ENCODE data around the gene MPP4. TPM values are rescaled to one million over a fixed set of nuclear protein-coding genes. Genes with fewer than 3 reads are reported as not detected.

MPP4 gene
- total and polyA plus RNA-seq, 2 of the 13 experiments (the other 11 are each of a cell fraction or from before 2014, with no cell fraction given), result not detected

DNA sequence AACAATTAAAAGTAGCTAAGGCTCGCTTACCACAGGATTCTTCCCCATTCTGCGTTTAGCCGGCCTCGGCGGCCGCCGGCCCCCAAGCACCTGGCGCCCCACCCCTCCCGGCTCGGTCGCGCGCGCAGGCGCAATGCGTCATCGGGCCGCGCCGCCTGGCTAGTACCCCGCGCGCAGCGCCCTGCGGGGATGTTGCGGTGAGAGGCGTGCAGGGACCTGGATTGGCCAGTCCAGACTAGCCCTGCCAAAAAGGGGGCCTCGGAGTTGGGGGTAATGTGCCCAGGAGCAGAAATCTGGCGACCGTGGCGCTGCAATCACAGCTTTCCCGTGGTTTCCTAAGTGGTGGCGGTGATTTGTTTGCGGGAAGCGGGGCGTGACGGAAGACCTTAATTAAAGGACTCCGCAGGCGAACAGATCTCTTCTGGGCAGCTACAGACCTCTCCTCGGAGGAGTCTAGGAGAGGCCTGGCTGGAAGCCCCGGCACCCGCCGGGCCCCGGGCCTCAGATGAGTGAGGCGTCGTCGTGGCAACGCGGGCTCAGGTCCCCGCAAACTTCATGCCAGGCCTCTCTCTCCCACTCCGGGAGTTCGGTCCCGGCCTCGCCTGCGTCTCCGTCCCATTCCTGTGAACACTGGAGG lies 55.7 kb downstream of the MPP4 start (continued):
- no peak for TF ChIP-seq NR2F2 (IDR thresholded peaks at IDR 0.05; ENCODE audit: borderline replicate concordance, low read depth)
- TF ChIP-seq ZNF234 (CRISPR knock-in tag; conservative IDR thresholded peaks at IDR 0.05), result no peak
- TF ChIP-seq TAF1 (CRISPR knock-in tag; IDR thresholded peaks at IDR 0.05), result peak; percentile 76
- no peak for TF ChIP-seq ZNF530 (CRISPR knock-in tag; IDR thresholded peaks at IDR 0.05; ENCODE audit: low read depth)
- TF ChIP-seq HNRNPUL1 (IDR thresholded peaks at IDR 0.05; ENCODE audit: low read depth, low read length), result no peak
- peak; percentile 93 for TF ChIP-seq POLR2G (IDR thresholded peaks at IDR 0.05; ENCODE audit: low read depth, low read length)
- no peak for TF ChIP-seq DPF2 (CRISPR knock-in tag; IDR thresholded peaks at IDR 0.05; ENCODE audit: borderline replicate concordance, low read depth)
- peak; percentile 6; the same call in 1 of the 2 replicates for TF ChIP-seq ELF3 (CRISPR knock-in tag; IDR thresholded peaks at IDR 0.05)
- no peak for TF ChIP-seq RBAK (CRISPR knock-in tag; IDR thresholded peaks at IDR 0.05)
- TF ChIP-seq ZBTB3 (CRISPR knock-in tag; IDR thresholded peaks at IDR 0.05; ENCODE audit: borderline replicate concordance, low read depth), result peak; percentile 18; the same call in 1 of the 2 replicates
- TF ChIP-seq ERF (CRISPR knock-in tag; IDR thresholded peaks at IDR 0.05), result peak; percentile 50; the same call in 1 of the 2 replicates
- TF ChIP-seq, protein P1, sequence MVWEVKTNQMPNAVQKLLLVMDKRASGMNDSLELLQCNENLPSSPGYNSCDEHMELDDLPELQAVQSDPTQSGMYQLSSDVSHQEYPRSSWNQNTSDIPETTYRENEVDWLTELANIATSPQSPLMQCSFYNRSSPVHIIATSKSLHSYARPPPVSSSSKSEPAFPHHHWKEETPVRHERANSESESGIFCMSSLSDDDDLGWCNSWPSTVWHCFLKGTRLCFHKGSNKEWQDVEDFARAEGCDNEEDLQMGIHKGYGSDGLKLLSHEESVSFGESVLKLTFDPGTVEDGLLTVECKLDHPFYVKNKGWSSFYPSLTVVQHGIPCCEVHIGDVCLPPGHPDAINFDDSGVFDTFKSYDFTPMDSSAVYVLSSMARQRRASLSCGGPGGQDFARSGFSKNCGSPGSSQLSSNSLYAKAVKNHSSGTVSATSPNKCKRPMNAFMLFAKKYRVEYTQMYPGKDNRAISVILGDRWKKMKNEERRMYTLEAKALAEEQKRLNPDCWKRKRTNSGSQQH (CRISPR knock-in tag; IDR thresholded peaks at IDR 0.05; ENCODE audit: low read depth), result peak; percentile 84; the same call in 1 of the 2 replicates
- peak; percentile 4; the same call in 1 of the 2 replicates for TF ChIP-seq HNF4A (CRISPR knock-in tag; IDR thresholded peaks at IDR 0.05)
- TF ChIP-seq, protein P2, sequence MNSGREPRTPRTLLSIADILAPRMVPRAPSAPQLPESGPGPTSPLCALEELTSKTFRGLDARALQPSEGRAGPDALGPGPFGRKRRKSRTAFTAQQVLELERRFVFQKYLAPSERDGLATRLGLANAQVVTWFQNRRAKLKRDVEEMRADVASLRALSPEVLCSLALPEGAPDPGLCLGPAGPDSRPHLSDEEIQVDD (CRISPR knock-in tag; IDR thresholded peaks at IDR 0.05; ENCODE audit: borderline replicate concordance), result 0 out of 2 replicates have a peak, but pooled peaks have one; percentile 60
- TF ChIP-seq, protein P3, sequence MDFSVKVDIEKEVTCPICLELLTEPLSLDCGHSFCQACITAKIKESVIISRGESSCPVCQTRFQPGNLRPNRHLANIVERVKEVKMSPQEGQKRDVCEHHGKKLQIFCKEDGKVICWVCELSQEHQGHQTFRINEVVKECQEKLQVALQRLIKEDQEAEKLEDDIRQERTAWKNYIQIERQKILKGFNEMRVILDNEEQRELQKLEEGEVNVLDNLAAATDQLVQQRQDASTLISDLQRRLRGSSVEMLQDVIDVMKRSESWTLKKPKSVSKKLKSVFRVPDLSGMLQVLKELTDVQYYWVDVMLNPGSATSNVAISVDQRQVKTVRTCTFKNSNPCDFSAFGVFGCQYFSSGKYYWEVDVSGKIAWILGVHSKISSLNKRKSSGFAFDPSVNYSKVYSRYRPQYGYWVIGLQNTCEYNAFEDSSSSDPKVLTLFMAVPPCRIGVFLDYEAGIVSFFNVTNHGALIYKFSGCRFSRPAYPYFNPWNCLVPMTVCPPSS (IDR thresholded peaks at IDR 0.05), result no peak
- no peak for TF ChIP-seq ZNF644 (CRISPR knock-in tag; IDR thresholded peaks at IDR 0.05; ENCODE audit: low read depth)
- 0 out of 2 replicates have a peak, but pooled peaks have one; percentile 39 for TF ChIP-seq ZNF510 (CRISPR knock-in tag; IDR thresholded peaks at IDR 0.05; ENCODE audit: low read depth)
- peak; percentile 98 for TF ChIP-seq ZBTB1 (CRISPR knock-in tag; IDR thresholded peaks at IDR 0.05; ENCODE audit: borderline replicate concordance)
- TF ChIP-seq, protein P4, sequence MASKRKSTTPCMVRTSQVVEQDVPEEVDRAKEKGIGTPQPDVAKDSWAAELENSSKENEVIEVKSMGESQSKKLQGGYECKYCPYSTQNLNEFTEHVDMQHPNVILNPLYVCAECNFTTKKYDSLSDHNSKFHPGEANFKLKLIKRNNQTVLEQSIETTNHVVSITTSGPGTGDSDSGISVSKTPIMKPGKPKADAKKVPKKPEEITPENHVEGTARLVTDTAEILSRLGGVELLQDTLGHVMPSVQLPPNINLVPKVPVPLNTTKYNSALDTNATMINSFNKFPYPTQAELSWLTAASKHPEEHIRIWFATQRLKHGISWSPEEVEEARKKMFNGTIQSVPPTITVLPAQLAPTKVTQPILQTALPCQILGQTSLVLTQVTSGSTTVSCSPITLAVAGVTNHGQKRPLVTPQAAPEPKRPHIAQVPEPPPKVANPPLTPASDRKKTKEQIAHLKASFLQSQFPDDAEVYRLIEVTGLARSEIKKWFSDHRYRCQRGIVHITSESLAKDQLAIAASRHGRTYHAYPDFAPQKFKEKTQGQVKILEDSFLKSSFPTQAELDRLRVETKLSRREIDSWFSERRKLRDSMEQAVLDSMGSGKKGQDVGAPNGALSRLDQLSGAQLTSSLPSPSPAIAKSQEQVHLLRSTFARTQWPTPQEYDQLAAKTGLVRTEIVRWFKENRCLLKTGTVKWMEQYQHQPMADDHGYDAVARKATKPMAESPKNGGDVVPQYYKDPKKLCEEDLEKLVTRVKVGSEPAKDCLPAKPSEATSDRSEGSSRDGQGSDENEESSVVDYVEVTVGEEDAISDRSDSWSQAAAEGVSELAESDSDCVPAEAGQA (IDR thresholded peaks at IDR 0.05; ENCODE audit: low read depth), result peak; percentile 94
- TF ChIP-seq, protein P4 (CRISPR knock-in tag; IDR thresholded peaks at IDR 0.05; ENCODE audit: borderline replicate concordance), result peak; percentile 26; the same call in 1 of the 2 replicates
- no peak for TF ChIP-seq ZNF460 (CRISPR knock-in tag; IDR thresholded peaks at IDR 0.05; ENCODE audit: borderline replicate concordance)
- TF ChIP-seq, protein P5, sequence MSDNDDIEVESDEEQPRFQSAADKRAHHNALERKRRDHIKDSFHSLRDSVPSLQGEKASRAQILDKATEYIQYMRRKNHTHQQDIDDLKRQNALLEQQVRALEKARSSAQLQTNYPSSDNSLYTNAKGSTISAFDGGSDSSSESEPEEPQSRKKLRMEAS (IDR thresholded peaks at IDR 0.05), result peak; percentile 84
